ENCODE data around the gene MAP1LC3B.
"Not testable (repeated sequence)": the region's sequence is repeated elsewhere in the genome, so short reads cannot be mapped to it uniquely, and the experiment has no call there.

Gene MAP1LC3B

DNA sequence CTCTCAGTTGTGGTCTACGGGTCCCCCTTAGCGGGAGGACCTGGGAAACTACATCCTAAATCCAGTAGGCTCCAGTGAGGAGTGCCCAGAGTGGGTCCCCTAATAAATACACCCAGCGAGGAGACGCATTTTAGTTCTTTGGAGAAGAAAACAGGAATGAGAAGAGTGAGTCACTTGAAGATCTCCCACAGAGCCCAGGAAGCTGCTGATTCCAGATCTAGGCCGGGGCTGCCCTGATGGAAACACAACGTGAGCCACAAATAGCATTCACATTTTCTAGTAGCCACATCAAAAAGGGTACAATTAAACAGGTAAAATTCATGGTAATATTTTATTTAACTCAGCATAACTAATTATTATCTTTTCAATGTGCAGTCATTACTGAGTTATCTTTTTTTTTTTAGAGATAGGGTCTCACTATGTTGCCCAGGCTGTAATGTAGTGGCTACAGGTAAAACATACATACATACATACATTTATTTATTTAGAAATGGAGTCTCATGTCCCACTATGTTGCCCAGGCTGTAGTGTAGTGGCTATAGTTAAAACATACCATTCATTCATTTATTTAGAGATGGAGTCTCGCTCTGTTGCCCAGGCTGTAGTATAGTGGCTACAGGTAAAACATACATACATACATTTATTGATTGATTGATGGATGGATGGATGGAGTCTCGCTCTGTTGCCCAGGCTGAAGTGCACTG lies 30.1 kb upstream of the MAP1LC3B start:
- no peak overlapping the region for H3K9ac ChIP-seq (ENCODE audit: low read length)
- H3K4me1 ChIP-seq (ENCODE audit: control insufficient read depth, insufficient read depth, low read length): peaks cover 4% of the 10 kb centered on the region; the same call in 1 of the 2 replicates
- peaks cover 38% of the 10 kb centered on the region for H3K36me3 ChIP-seq (ENCODE audit: control insufficient read depth, insufficient read depth, low read length)
- no peaks in the 10 kb centered on the region for H3K27me3 ChIP-seq (ENCODE audit: control insufficient read depth, insufficient read depth, low read length)
- H3K27ac ChIP-seq (ENCODE audit: low read depth, low read length): no peak overlapping the region
- H3K9me3 ChIP-seq (ENCODE audit: control insufficient read depth, insufficient read depth, low read depth, low read length): no peaks in the 10 kb centered on the region
- H3K4me3 ChIP-seq (ENCODE audit: low read depth, low read length): no peak overlapping the region

DNA sequence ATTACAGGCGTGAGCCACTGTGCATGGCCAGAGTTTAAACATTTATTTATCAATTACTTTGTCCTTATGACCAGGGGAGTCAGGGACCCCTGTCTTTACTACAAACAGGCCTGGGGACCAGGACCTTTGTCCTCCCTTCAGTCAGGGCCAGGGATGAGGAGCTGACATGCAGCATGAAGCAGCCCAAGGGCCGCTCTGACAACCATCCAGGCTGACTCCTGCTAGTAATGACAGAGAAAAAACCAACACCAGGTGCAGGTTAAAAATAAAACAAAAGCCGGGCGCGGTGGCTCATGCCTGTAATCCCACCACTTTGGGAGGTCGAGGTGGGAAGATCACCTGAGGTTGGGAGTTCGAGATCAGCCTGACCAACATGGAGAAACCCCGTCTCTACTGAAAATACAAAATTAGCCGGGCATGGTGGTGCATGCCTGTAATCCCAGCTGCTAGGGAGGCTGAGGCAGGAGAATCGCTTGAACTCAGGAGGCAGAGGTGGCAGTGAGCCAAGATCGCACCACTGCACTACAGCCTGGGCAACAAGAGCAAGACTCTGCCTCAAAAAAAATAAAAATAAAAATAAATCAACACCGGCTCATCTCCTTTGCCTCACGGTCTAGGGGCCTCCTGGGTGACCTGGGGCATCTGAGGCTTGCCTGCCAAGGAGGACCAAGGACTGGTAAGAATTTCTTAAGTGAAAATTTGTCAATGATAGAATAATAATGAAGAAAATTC lies 29.1 kb upstream of the MAP1LC3B start:
- H3K27me3 ChIP-seq (ENCODE audit: control insufficient read depth, insufficient read depth, low read length); H3K9me3 ChIP-seq (ENCODE audit: control insufficient read depth, insufficient read depth, low read depth, low read length); H3K27ac ChIP-seq (ENCODE audit: low read depth, low read length); H3K9ac ChIP-seq (ENCODE audit: low read length); H3K4me3 ChIP-seq (ENCODE audit: low read depth, low read length); H3K4me1 ChIP-seq (ENCODE audit: control insufficient read depth, insufficient read depth, low read length): not testable (repeated sequence)
- peaks cover 40% of the 10 kb centered on the region for H3K36me3 ChIP-seq (ENCODE audit: control insufficient read depth, insufficient read depth, low read length)

DNA sequence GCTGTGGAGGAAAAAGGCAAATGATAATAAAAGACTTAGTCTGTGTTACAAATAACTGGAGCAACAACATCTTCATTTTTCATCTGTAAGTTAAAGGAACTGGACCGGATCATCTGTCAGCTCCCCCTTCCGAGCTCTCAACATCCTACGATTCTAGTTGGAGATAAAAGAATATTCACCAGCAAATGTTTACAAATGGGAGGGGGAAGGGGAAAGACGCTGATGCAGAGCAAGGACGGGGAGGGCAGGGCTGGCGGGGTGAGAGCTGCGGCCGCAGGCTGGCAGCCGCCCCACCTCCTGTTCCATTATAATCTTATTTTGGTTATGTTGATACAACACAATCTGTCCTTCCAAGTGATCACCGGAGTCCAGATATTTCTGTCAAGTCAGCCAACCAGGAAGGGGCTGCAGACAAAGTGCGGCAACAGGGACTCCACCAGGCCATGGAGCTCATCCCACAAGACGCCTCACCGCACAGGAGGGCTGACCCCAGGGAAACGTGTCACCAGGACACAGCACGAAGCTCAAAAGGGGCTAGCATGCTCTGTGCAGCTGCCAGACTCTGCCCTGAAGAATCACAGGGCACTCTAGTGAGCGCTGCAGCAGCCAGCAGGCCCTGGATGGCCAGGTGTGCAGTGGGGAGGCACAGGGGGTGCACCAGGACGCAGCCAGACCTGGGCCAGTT lies 28.2 kb upstream of the MAP1LC3B start:
- Histone ChIP-seq H3K27me3 (ENCODE audit: control insufficient read depth, insufficient read depth, low read length) (no peaks in the 10 kb centered on the region), H3K9me3 (ENCODE audit: control insufficient read depth, insufficient read depth, low read depth, low read length) (no peaks in the 10 kb centered on the region), H3K27ac (ENCODE audit: low read depth, low read length) (no peak overlapping the region), H3K9ac (ENCODE audit: low read length) (no peak overlapping the region), H3K4me3 (ENCODE audit: low read depth, low read length) (no peak overlapping the region), H3K36me3 (ENCODE audit: control insufficient read depth, insufficient read depth, low read length) (peaks cover 31% of the 10 kb centered on the region), H3K4me1 (ENCODE audit: control insufficient read depth, insufficient read depth, low read length) (peaks cover 4% of the 10 kb centered on the region; the same call in 1 of the 2 replicates)

DNA sequence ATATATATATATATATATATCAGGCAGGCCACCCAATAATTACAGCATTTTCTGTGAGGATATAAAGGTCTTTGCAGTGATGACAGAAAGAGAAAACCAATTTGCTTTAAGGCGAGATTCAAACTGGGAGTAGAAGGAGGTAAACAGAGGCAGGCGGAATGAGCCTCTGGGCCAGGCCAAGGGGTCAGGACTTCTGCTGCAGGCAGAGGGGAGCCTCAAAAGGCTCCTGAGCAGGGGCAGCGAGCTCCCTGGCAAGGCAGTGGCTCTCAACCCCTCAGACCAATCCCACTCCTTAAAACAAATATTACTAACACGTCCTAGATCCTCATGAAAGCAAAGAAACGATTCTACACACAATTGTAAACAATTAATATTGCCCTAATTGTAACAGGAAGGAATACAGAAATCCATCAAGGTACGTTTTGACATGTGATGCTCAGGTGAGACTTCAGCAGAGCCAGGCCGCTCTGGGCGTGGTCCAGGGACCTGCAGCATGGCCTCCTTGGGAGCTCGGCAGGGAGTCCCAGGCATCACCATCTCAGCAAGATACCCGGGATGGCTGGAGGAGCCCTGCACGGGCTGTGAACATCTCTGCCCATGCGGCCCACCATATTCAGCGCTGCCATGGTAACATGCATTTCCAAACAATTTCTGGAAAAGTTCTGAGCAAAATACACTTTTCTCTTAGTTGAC lies 27.0 kb upstream of the MAP1LC3B start:
- no peak overlapping the region for H3K4me3 ChIP-seq (ENCODE audit: low read depth, low read length)
- H3K27me3 ChIP-seq (ENCODE audit: control insufficient read depth, insufficient read depth, low read length): no peaks in the 10 kb centered on the region
- no peak overlapping the region for H3K27ac ChIP-seq (ENCODE audit: low read depth, low read length)
- peaks cover 19% of the 10 kb centered on the region for H3K36me3 ChIP-seq (ENCODE audit: control insufficient read depth, insufficient read depth, low read length)
- no peaks in the 10 kb centered on the region for H3K9me3 ChIP-seq (ENCODE audit: control insufficient read depth, insufficient read depth, low read depth, low read length)
- no peak overlapping the region for H3K9ac ChIP-seq (ENCODE audit: low read length)
- H3K4me1 ChIP-seq (ENCODE audit: control insufficient read depth, insufficient read depth, low read length): peaks cover 9% of the 10 kb centered on the region; the same call in 1 of the 2 replicates

DNA sequence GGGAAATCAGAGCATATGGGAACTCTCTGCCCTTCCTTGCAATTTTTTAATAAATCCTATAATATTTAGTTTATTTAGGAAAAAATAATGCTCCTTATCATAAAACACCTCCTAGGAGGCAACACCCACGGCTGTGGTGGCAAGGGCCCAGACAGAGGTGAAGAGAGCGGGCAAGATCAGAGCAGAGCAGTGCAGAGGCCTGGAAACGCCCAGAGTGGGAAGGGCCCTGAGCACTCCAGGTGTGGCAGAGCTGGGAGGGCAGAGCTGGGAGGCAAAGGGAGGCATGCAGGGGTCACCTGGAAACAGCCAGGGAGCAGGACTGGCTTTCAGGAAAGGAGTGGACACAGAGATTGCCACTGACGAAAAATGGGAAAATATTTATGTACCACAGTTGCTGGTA lies 25.8 kb upstream of the MAP1LC3B start:
- peaks cover 15% of the 10 kb centered on the region; the same call in 1 of the 2 replicates for H3K4me1 ChIP-seq (ENCODE audit: control insufficient read depth, insufficient read depth, low read length)
- H3K27ac ChIP-seq (ENCODE audit: low read depth, low read length): no peak overlapping the region
- H3K9ac ChIP-seq (ENCODE audit: low read length): no peak overlapping the region
- no peak overlapping the region for H3K4me3 ChIP-seq (ENCODE audit: low read depth, low read length)
- no peaks in the 10 kb centered on the region for H3K9me3 ChIP-seq (ENCODE audit: control insufficient read depth, insufficient read depth, low read depth, low read length)
- H3K36me3 ChIP-seq (ENCODE audit: control insufficient read depth, insufficient read depth, low read length): peaks cover 13% of the 10 kb centered on the region
- H3K27me3 ChIP-seq (ENCODE audit: control insufficient read depth, insufficient read depth, low read length): no peaks in the 10 kb centered on the region

DNA sequence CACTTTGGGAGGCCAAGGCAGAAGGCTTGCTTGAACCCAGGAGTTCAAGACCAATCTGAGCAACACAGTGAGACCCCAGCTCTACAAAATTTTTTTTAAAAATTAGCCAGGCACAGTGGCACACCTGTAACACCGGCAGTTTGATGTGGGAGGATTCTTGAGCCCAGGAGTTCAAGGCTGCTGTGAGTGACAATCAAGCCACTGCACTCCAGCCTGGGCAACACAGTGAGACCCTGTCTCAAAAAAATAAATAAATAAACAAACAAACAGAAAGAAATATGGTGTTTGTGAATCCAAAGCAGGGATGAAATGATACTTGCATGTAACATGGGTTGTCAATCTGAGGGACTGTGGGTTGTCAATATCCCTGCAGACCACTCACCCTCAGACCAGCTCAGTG lies 25.2 kb upstream of the MAP1LC3B start:
- Histone ChIP-seq H3K4me3 (ENCODE audit: low read depth, low read length) (no peak overlapping the region), H3K36me3 (ENCODE audit: control insufficient read depth, insufficient read depth, low read length) (peaks cover 8% of the 10 kb centered on the region), H3K9ac (ENCODE audit: low read length) (no peak overlapping the region), H3K27me3 (ENCODE audit: control insufficient read depth, insufficient read depth, low read length) (no peaks in the 10 kb centered on the region), H3K9me3 (ENCODE audit: control insufficient read depth, insufficient read depth, low read depth, low read length) (no peaks in the 10 kb centered on the region), H3K4me1 (ENCODE audit: control insufficient read depth, insufficient read depth, low read length) (peaks cover 19% of the 10 kb centered on the region; the same call in 1 of the 2 replicates), H3K27ac (ENCODE audit: low read depth, low read length) (no peak overlapping the region)

DNA sequence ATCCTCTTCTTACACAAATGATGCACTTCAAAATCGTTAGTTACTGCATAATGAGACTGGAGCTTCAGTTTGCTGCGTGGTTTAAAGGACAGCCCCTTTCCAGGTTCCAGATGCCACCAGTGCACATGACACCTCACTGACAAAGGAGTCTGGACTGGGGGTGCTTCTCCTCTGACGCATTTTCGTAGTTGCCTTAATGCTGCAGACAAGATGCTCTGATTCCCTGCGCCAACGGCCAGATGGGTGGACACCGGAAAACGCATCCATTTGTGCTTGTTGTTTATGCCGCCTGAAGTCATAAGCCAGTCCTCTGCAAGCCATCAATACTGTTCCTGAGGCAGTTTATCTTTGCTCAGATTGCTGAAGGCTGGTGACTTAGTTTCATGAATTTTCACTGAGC lies 24.6 kb upstream of the MAP1LC3B start:
- Histone ChIP-seq H3K9me3 (ENCODE audit: control insufficient read depth, insufficient read depth, low read depth, low read length) (no peaks in the 10 kb centered on the region), H3K9ac (ENCODE audit: low read length) (no peak overlapping the region), H3K4me3 (ENCODE audit: low read depth, low read length) (no peak overlapping the region), H3K27ac (ENCODE audit: low read depth, low read length) (no peak overlapping the region), H3K27me3 (ENCODE audit: control insufficient read depth, insufficient read depth, low read length) (no peaks in the 10 kb centered on the region), H3K4me1 (ENCODE audit: control insufficient read depth, insufficient read depth, low read length) (peaks cover 19% of the 10 kb centered on the region; the same call in 1 of the 2 replicates), H3K36me3 (ENCODE audit: control insufficient read depth, insufficient read depth, low read length) (peaks cover 8% of the 10 kb centered on the region)

DNA sequence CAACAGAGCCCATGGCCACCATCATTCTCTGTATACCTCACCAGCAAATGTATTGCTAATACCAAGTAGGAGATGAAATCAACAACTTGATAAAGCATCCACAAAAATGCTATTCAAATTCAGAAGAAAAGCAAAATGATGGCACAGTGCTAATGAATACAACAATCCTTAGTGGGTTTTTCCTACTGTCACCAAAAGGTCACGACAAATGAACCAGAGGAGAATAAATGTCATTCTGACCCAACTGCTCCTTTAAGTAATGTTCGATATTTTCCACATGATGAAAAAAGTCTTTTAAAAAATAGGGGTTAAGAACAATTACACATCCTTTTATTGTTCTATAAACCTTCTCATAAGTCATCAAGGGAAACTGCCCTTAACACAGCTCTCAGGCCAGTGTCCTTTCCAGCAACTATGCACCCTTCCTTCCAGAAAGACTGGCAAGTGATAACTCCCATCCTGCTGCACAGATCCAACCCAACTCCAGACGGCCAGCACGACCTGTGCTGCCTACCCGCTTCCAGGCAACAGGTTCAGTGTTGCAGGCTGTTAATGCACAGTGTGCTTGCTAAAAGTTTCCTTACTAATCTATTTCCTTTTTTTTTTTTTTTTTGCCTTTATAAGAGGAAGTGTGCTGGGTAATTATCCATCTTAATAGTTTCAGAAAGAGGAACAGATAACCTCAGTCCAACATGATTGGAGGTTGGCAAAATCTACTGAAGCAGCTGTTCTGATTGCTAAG lies 23.9 kb upstream of the MAP1LC3B start:
- Histone ChIP-seq H3K4me1 (ENCODE audit: control insufficient read depth, insufficient read depth, low read length) (peaks cover 19% of the 10 kb centered on the region; the same call in 1 of the 2 replicates), H3K27me3 (ENCODE audit: control insufficient read depth, insufficient read depth, low read length) (no peaks in the 10 kb centered on the region), H3K9me3 (ENCODE audit: control insufficient read depth, insufficient read depth, low read depth, low read length) (no peaks in the 10 kb centered on the region), H3K9ac (ENCODE audit: low read length) (no peak overlapping the region), H3K36me3 (ENCODE audit: control insufficient read depth, insufficient read depth, low read length) (peaks cover 8% of the 10 kb centered on the region), H3K4me3 (ENCODE audit: low read depth, low read length) (no peak overlapping the region), H3K27ac (ENCODE audit: low read depth, low read length) (no peak overlapping the region)

DNA sequence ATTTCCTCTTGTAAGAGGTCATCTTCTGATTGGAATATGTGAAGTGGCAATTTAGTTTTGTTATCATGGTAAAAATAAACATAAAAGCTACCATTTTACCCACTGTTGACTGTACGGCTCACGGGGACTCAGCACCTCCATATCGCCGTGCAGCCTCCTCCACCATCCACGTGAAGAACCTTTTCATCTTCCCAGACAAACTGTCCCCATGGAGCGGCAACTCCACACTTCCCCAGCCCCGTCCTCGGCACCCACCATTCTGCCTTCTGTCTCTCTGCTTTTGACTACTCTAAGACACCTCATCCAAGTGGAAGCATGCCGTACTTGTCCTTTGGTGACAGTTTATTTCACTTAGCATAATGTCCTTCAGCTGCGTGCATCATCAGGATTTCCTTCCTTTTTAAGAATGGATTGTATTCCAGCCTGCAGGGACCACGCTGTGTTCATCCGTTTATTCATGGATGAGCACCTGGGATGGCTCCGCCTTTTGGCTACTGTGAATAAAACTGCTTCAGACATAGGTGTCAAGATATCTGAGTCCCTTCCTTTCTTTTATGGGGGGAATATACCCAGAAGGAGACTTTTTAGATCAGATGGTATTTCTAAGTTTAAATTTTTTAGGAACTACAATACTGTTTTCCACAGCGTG lies 22.9 kb upstream of the MAP1LC3B start:
- Histone ChIP-seq H3K27ac (ENCODE audit: low read depth, low read length) (no peak overlapping the region), H3K4me3 (ENCODE audit: low read depth, low read length) (no peak overlapping the region), H3K4me1 (ENCODE audit: control insufficient read depth, insufficient read depth, low read length) (peaks cover 15% of the 10 kb centered on the region; the same call in 1 of the 2 replicates), H3K9ac (ENCODE audit: low read length) (no peak overlapping the region), H3K36me3 (ENCODE audit: control insufficient read depth, insufficient read depth, low read length) (peaks cover 6% of the 10 kb centered on the region), H3K9me3 (ENCODE audit: control insufficient read depth, insufficient read depth, low read depth, low read length) (no peaks in the 10 kb centered on the region), H3K27me3 (ENCODE audit: control insufficient read depth, insufficient read depth, low read length) (no peaks in the 10 kb centered on the region)

All from HUES6 (cell line).